Urothelium cell line (cell line): ENCODE data around the gene ACOXL.
A peak's percentile ranks its signal among the peaks of the same experiment; 100 is the strongest.
"Not testable (repeated sequence)": the region's sequence is repeated elsewhere in the genome, so short reads cannot be mapped to it uniquely, and the experiment has no call there.

ENCODE experiments used
- DNase-seq: peaks from one replicate; pipeline ENCODE4 v3.0.0; 2011; ENCODE audit warnings: low spot score, mixed read lengths
- FAIRE-seq: peaks from 2 replicates; lab custom pipeline; 2011; peaks lifted over from hg19 to GRCh38; lab: Jason Lieb, UNC

ACOXL gene

GRCh38 chr2:110958346-110959119, 226.2 kb downstream of the ACOXL start:
- FAIRE-seq (no peak), DNase-seq (no peak)

- DNase-seq (no peak), FAIRE-seq (no peak)
Measured at GRCh38 chr2:110959198-110959597, 226.8 kb downstream of the ACOXL start.

GRCh38 chr2:110960281-110960680, 227.9 kb downstream of the ACOXL start:
- FAIRE-seq: no peak
- no peak for DNase-seq

- FAIRE-seq: no peak
Measured at GRCh38 chr2:110960954-110961353, 228.6 kb downstream of the ACOXL start.

GRCh38 chr2:110961643-110962042, 229.3 kb downstream of the ACOXL start:
- not testable (repeated sequence) for DNase-seq, FAIRE-seq

More at GRCh38 chr2:110960954-110961353, 228.6 kb downstream of the ACOXL start:
- no peak for DNase-seq

GRCh38 chr2:110969696-110970095, 237.3 kb downstream of the ACOXL start:
- FAIRE-seq (no peak), DNase-seq (no peak)

- no peak for DNase-seq
- FAIRE-seq: peak; percentile 46
Measured at GRCh38 chr2:110970201-110970600, 237.8 kb downstream of the ACOXL start.

- FAIRE-seq (no peak), DNase-seq (no peak)
Measured at GRCh38 chr2:110971811-110972210, 239.4 kb downstream of the ACOXL start.

- no peak for FAIRE-seq
Measured at GRCh38 chr2:110973262-110973661, 240.9 kb downstream of the ACOXL start.

GRCh38 chr2:110977403-110977802, 245.0 kb downstream of the ACOXL start:
- FAIRE-seq: no peak
- DNase-seq: no peak

More at GRCh38 chr2:110973262-110973661, 240.9 kb downstream of the ACOXL start:
- DNase-seq: no peak

- no peak for FAIRE-seq
Measured at GRCh38 chr2:110978148-110978547, 245.8 kb downstream of the ACOXL start.

GRCh38 chr2:110978756-110979470, 246.5 kb downstream of the ACOXL start:
- FAIRE-seq (no peak), DNase-seq (no peak)

More at GRCh38 chr2:110978148-110978547, 245.8 kb downstream of the ACOXL start:
- no peak for DNase-seq

GRCh38 chr2:110979471-110980338, 247.3 kb downstream of the ACOXL start:
- DNase-seq (no peak), FAIRE-seq (no peak)

GRCh38 chr2:110980339-110981062, 248.1 kb downstream of the ACOXL start:
- FAIRE-seq (no peak), DNase-seq (no peak)

- DNase-seq (no peak), FAIRE-seq (no peak)
Measured at GRCh38 chr2:110983133-110983532, 250.8 kb downstream of the ACOXL start.

GRCh38 chr2:110984694-110985490, 252.5 kb downstream of the ACOXL start:
- DNase-seq: no peak
- no peak for FAIRE-seq

- FAIRE-seq (no peak), DNase-seq (no peak)
Measured at GRCh38 chr2:110990440-110990839, 258.1 kb downstream of the ACOXL start.

- no peak for FAIRE-seq
- DNase-seq: no peak
Measured at GRCh38 chr2:110991911-110992310, 259.5 kb downstream of the ACOXL start.

- DNase-seq (no peak), FAIRE-seq (no peak)
Measured at GRCh38 chr2:110992886-110993285, 260.5 kb downstream of the ACOXL start.
